ENCODE data around the gene CTNNA3. TPM values are rescaled to one million over a fixed set of nuclear protein-coding genes. Genes with fewer than 3 reads are reported as not detected.
"Not testable (repeated sequence)": the region's sequence is repeated elsewhere in the genome, so short reads cannot be mapped to it uniquely, and the experiment has no call there.

CTNNA3 gene
- polyA plus RNA-seq, 1 experiment: not detected

DNA sequence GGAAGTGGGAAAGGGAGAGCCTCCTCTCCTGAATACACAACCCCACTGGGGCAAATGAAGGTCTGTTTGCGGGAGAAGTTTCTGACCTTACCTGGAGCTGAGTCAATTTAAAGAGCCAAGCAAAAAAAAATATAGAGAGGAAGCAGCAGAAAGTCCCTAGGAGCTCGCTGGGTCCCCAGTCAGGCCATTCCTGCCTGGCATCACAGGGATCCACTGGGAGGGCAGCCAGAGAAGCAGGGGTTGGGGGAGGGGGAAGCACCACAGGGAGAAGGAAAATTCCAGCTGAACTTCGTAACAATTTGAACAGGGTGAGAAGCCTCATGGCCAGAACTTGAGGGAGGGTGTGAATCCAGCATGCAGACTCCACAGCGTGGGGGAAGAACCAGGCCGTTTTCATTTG, 471.4 kb downstream of the CTNNA3 start:
- POLR2A ChIA-PET: no interaction called here
- DNase-seq (ENCODE audit: low read depth): no peak

DNA sequence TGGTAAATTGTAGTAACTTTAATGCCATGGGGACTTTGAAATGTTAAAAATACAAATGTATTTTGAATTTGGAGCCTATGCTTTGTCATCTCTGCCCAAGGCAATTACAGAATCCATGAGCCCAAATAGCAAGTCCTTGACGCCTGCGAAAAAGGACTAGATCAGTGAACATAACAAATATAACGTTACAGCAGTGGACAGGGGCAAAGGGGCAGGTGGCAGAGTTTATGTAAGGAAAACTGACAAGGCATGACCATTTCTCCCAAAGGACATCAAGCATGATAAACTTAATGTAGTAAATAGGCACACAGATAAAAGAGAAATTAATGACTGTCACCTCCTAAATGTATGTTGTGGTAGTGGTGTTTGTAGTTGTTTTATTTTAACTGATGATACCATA, 473.1 kb downstream of the CTNNA3 start:
- POLR2A ChIA-PET: no interaction called here
- no peak for DNase-seq (ENCODE audit: low read depth)
- CTCF ChIA-PET: interaction anchor here (1.8 kb wide), 1 partner anchor 16 kb away, joined by 3 read pairs; no protein-coding TSS in a partner anchor
- no peaks in the 10 kb centered on the region for H3K36me3 ChIP-seq (ENCODE audit: control insufficient read depth, insufficient read depth, low read length)
- H3K4me3 ChIP-seq (ENCODE audit: low read depth, low read length): no peak overlapping the region
- TF ChIP-seq, protein P1, sequence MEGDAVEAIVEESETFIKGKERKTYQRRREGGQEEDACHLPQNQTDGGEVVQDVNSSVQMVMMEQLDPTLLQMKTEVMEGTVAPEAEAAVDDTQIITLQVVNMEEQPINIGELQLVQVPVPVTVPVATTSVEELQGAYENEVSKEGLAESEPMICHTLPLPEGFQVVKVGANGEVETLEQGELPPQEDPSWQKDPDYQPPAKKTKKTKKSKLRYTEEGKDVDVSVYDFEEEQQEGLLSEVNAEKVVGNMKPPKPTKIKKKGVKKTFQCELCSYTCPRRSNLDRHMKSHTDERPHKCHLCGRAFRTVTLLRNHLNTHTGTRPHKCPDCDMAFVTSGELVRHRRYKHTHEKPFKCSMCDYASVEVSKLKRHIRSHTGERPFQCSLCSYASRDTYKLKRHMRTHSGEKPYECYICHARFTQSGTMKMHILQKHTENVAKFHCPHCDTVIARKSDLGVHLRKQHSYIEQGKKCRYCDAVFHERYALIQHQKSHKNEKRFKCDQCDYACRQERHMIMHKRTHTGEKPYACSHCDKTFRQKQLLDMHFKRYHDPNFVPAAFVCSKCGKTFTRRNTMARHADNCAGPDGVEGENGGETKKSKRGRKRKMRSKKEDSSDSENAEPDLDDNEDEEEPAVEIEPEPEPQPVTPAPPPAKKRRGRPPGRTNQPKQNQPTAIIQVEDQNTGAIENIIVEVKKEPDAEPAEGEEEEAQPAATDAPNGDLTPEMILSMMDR (IDR thresholded peaks at IDR 0.05; ENCODE audit: insufficient read depth, low read depth, low read length): no peak
- no peaks in the 10 kb centered on the region for H3K27me3 ChIP-seq (ENCODE audit: control insufficient read depth, insufficient read depth, low read length)

More for the DNA sequence above, 471.4 kb downstream of the CTNNA3 start:
- TF ChIP-seq, protein P1 (IDR thresholded peaks at IDR 0.05; ENCODE audit: insufficient read depth, low read depth, low read length): no peak
- H3K27me3 ChIP-seq (ENCODE audit: control insufficient read depth, insufficient read depth, low read length): no peaks in the 10 kb centered on the region
- CTCF ChIA-PET: no interaction called here
- H3K4me3 ChIP-seq (ENCODE audit: low read depth, low read length): no peak overlapping the region
- H3K36me3 ChIP-seq (ENCODE audit: control insufficient read depth, insufficient read depth, low read length): no peaks in the 10 kb centered on the region

DNA sequence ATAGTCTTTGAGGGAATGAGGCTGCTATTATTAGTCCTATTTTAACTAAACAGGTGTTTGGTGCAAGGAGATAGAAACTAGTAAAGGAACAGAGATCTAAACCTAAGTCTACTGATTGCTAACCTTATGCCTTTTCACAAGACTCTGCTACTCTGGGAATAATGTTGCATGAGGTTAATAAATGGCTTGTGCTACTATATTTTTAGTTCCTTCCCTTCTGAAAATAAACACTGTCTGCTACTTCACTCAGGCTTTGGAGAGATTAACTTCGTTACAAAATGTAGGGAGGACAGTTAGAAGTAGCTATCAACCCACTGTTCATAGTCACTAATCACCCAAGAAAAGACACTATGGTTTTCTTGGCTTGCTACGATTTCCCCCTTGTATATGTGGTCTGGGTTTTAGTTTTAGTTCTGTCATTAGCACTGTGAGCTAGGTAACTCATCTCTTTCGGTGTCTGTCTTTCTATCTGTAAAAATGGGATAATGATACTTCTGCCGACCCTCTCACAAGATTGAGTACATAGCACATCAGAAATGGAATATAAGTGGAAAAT, 474.0 kb downstream of the CTNNA3 start:
- ChIA-PET POLR2A (no interaction called here), CTCF (interaction anchor here (1.8 kb wide), 1 partner anchor 17 kb away, joined by 3 read pairs; no protein-coding TSS in a partner anchor)
- no peak overlapping the region for H3K4me3 ChIP-seq (ENCODE audit: low read depth, low read length)
- no peaks in the 10 kb centered on the region for H3K36me3 ChIP-seq (ENCODE audit: control insufficient read depth, insufficient read depth, low read length)
- DNase-seq (ENCODE audit: low read depth): no peak
- no peaks in the 10 kb centered on the region for H3K27me3 ChIP-seq (ENCODE audit: control insufficient read depth, insufficient read depth, low read length)
- TF ChIP-seq, protein P1 (IDR thresholded peaks at IDR 0.05; ENCODE audit: insufficient read depth, low read depth, low read length): no peak

DNA sequence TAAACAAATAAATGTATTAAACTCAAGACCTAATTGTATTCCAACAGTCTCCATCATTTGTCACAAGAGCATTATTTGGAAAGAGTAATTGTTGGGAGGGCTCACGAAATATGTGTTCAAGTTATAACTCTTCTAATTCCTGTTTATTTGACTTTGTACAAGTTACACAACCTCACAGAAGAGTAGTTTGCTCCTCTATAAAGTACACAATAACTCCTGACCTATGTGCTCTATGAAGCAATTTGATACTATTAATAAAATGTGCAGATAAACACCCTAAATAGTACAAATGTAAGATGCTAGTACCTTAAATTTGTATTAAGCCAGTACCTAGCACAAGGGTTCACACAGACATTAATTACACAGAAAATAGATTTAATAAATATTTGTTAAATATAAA, 484.3 kb downstream of the CTNNA3 start:
- DNase-seq (ENCODE audit: low read depth): no peak
- no peaks in the 10 kb centered on the region for H3K36me3 ChIP-seq (ENCODE audit: control insufficient read depth, insufficient read depth, low read length)
- ChIA-PET CTCF (no interaction called here), POLR2A (no interaction called here)
- no peak overlapping the region for H3K4me3 ChIP-seq (ENCODE audit: low read depth, low read length)
- TF ChIP-seq, protein P1 (IDR thresholded peaks at IDR 0.05; ENCODE audit: insufficient read depth, low read depth, low read length): no peak
- no peaks in the 10 kb centered on the region for H3K27me3 ChIP-seq (ENCODE audit: control insufficient read depth, insufficient read depth, low read length)

DNA sequence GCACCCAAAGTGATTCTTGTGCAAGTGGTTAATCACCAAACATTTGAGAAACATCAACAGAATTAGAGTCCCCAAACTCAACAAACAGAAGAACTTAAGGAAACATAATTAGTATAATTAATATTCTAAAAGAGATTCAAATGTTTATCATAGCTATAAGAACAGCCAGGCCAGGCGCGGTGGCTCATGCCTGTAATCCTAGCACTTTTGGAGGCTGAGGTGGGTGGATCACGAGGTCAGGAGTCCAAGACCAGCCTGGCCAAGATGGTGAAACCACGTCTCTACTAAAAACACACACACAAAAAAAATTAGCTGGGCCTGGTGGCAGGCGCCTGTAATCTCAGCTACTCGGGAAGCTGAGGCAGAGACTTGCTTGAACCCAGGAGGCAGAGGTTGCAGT, 488.1 kb downstream of the CTNNA3 start:
- H3K27me3 ChIP-seq (ENCODE audit: control insufficient read depth, insufficient read depth, low read length); H3K36me3 ChIP-seq (ENCODE audit: control insufficient read depth, insufficient read depth, low read length); H3K4me3 ChIP-seq (ENCODE audit: low read depth, low read length); DNase-seq (ENCODE audit: low read depth); POLR2A ChIA-PET; CTCF ChIA-PET: not testable (repeated sequence)

DNA sequence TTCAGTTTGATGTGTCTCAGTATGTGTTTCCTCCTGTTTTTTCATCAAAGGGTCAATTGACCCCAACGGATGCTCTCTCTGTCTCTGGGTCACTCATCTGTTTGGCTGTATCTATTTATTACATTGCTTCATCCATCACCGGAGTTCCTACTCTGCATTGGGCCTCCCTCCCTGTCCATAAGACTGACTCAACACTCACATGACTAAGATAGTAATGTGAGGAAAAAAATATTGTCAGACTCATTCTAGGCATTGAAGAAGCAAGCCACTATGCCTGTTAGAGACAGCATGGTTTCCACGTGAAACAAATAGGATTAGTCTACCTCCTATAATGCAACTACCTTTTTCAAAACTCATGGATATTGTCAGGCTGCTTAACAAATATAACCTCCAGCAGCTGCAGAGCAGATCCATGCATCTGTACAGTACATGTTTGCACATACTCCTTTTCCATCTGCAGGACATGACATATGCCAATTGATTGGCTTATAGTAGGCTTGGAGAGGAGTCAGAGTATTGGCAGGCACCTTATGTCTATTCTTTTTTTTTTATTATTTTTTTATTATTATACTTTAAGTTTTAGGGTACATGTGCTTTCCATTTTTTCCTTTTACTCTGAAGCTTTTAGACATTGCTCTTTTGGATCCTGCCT, 495.0 kb downstream of the CTNNA3 start:
- Histone ChIP-seq H3K27me3 (ENCODE audit: control insufficient read depth, insufficient read depth, low read length) (no peaks in the 10 kb centered on the region), H3K4me3 (ENCODE audit: low read depth, low read length) (no peak overlapping the region), H3K36me3 (ENCODE audit: control insufficient read depth, insufficient read depth, low read length) (no peaks in the 10 kb centered on the region)
- DNase-seq (ENCODE audit: low read depth): no peak
- ChIA-PET CTCF (no interaction called here), POLR2A (no interaction called here)
- TF ChIP-seq, protein P1 (IDR thresholded peaks at IDR 0.05; ENCODE audit: insufficient read depth, low read depth, low read length): no peak

Measured in BJ (cell line).